ENCODE data around the gene ADAT3.

DNA sequence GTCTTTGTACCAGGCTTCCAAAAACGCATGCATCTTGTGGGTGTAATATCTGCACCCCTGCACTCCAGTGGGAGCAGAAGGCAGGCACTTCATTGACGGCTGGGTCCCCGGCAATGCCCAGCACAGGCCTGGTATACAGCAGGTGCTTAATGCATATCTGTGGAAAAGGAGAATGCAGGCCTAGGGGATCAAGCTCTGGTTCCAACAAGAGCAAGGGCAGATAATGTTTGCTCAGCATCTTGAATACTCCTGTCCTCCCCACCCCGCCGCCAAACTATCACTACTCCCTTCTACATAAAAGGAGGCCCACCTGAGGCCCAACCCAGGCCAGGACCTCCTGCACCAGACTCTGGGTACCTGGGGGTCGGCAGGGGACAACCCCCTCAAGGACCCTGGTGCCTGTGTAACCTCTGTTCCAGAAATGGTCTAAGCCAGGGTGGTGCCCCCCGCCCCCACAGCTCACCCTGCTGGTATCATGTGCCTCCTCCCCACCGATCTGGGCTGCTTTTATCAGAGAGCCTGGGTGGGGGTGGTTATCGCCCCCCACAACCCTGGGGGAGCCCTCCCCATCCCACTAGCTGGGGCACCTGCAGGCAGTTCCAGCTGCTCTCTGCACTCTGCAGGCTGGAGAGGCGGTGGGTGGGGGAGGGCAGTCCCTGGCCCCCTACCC is 46.7 kb upstream of the ADAT3 start:
- TF ChIP-seq CTCF (IDR thresholded peaks at IDR 0.05) (no peak), POLR2A (IDR thresholded peaks at IDR 0.05) (no peak)
